Lower lobe of right lung (tissue), 2 donors: ENCODE results near the gene NELL1. TPM values are rescaled to one million over a fixed set of nuclear protein-coding genes. Genes with fewer than 3 reads are reported as not detected.

Source experiments
- ATAC-seq, 2 donors: fragments of 200-7000 bp; cut with Tn5 transposase; one replicate each; pipeline ENCODE4 v1.9.1; 2020 to 2022; ENCODE audit warnings: mild to moderate bottlenecking in 2 of 2, moderate library complexity in 2 of 2
- DNase-seq: peaks from one replicate; pipeline ENCODE4 v3.0.0-alpha.2; 2020
- H3K27ac ChIP-seq: fragments of 200-600 bp; one replicate; pipeline ENCODE4 v1.8.0; 2022
- H3K27me3 ChIP-seq: fragments of 200-600 bp; one replicate; pipeline ENCODE4 v1.8.0; 2022; ENCODE audit warnings: low read depth
- H3K36me3 ChIP-seq: fragments of 200-600 bp; one replicate; pipeline ENCODE4 v1.8.0; 2022; ENCODE audit warnings: mild to moderate bottlenecking
- H3K4me1 ChIP-seq: fragments of 200-600 bp; one replicate; pipeline ENCODE4 v1.8.0; 2022
- H3K4me3 ChIP-seq: fragments of 200-600 bp; one replicate; pipeline ENCODE4 v1.8.0; 2022; ENCODE audit warnings: mild to moderate bottlenecking
- H3K9me3 ChIP-seq: fragments of 200-600 bp; one replicate; pipeline ENCODE4 v1.8.0; 2022
- CTCF ChIP-seq: fragments of 200-600 bp; IDR thresholded peaks from one replicate; pipeline ENCODE4 v1.8.0; 2022; ENCODE audit warnings: antibody characterized with exemption, mild to moderate bottlenecking
- intact Hi-C: fragments of 100-400 bp; cut with DNase I; formaldehyde crosslinking; loops from one replicate; pipeline ENCODE4 v1.11.0; 2022
- long read RNA-seq: library from polyadenylated mRNA; unstranded; transcript quantifications from one replicate; pipeline ENCODE4 v2.0.0, GENCODE V29; 2021
- total RNA-seq: library from RNA; stranded (reverse); fragmentation: NEBNext Ultra II Directional; extraction: Animal tissue kit (Norgen Biotek cat#: 25700); gene quantifications from one replicate; pipeline ENCODE4 v1.2.1, GENCODE V29; 2021
- donor health status: DM: no; HTN: yes; CAD: no; lungs with severe emphysema.

Gene NELL1
- 0.15 TPM for total RNA-seq
- long read RNA-seq = 0 reads

- no peak for DNase-seq
- intact Hi-C loops = no loop called here
These were observed at the start of gene NELL1 for GRCh38 chr11:20668844-20669819. Gene NELL1 (plus strand): TSS chr11:20669586.

GRCh38 chr11:20620988-20621387 is 48.4 kb upstream of the NELL1 start:
- DNase-seq (no peak), ATAC-seq (no peak)
- no peak overlapping the region for H3K4me3 ChIP-seq

More at GRCh38 chr11:20668844-20669819, at the start of gene NELL1:
- peaks cover 48% of the 10 kb centered on the region for H3K27me3 ChIP-seq
- H3K4me1 ChIP-seq = peaks cover 4% of the 10 kb centered on the region
- no peak for ATAC-seq
- no peak within 1 kb of the TSS for H3K27ac ChIP-seq
- H3K4me3 ChIP-seq = peak within 1 kb of the TSS; percentile 6
- no peaks in the 10 kb centered on the region for H3K36me3 ChIP-seq
- no peaks in the 10 kb centered on the region for H3K9me3 ChIP-seq
- TF ChIP-seq CTCF = no peak

GRCh38 chr11:20621679-20622078 is 47.7 kb upstream of the NELL1 start:
- Histone ChIP-seq H3K27ac (no peak overlapping the region), H3K27me3 (no peaks in the 10 kb centered on the region), H3K9me3 (no peaks in the 10 kb centered on the region), H3K36me3 (no peaks in the 10 kb centered on the region), H3K4me1 (no peaks in the 10 kb centered on the region), H3K4me3 (no peak overlapping the region)
- TF ChIP-seq CTCF = no peak
- DNase-seq (no peak), ATAC-seq (no peak)
- intact Hi-C loops = no loop called here

More at GRCh38 chr11:20620988-20621387, 48.4 kb upstream of the NELL1 start:
- H3K9me3 ChIP-seq = no peaks in the 10 kb centered on the region
- H3K4me1 ChIP-seq = no peaks in the 10 kb centered on the region
- no peak for TF ChIP-seq CTCF
- no peaks in the 10 kb centered on the region for H3K27me3 ChIP-seq
- H3K27ac ChIP-seq = no peak overlapping the region
- no peaks in the 10 kb centered on the region for H3K36me3 ChIP-seq
- intact Hi-C loops = no loop called here

- no peak overlapping the region for H3K27ac ChIP-seq
- no peaks in the 10 kb centered on the region for H3K27me3 ChIP-seq
- no peaks in the 10 kb centered on the region for H3K4me1 ChIP-seq
- no peak overlapping the region for H3K4me3 ChIP-seq
- intact Hi-C loops = no loop called here
- no peaks in the 10 kb centered on the region for H3K9me3 ChIP-seq
- no peak for DNase-seq
- no peak for TF ChIP-seq CTCF
- H3K36me3 ChIP-seq = no peaks in the 10 kb centered on the region
- no peak for ATAC-seq
These were observed 46.1 kb upstream of the NELL1 start for GRCh38 chr11:20623252-20623651.

GRCh38 chr11:20626279-20626678 is 43.1 kb upstream of the NELL1 start:
- Histone ChIP-seq H3K36me3 (no peaks in the 10 kb centered on the region), H3K4me1 (no peaks in the 10 kb centered on the region), H3K9me3 (no peaks in the 10 kb centered on the region), H3K4me3 (no peak overlapping the region), H3K27ac (no peak overlapping the region), H3K27me3 (no peaks in the 10 kb centered on the region)
- ATAC-seq = no peak
- TF ChIP-seq CTCF = no peak
- no peak for DNase-seq
- intact Hi-C loops = no loop called here
